ENCODE results near the gene TOMM20L. TPM values are rescaled to one million over a fixed set of nuclear protein-coding genes. Genes with fewer than 3 reads are reported as not detected.
A peak's percentile ranks its signal among the peaks of the same experiment; 100 is the strongest.

TOMM20L gene
- total RNA-seq (not detected), polyA plus RNA-seq (ENCODE audit: insufficient read depth, low read depth, low replicate concordance) (not detected)
- long read RNA-seq, donor 1, result 0 reads
- long read RNA-seq, donor 2, result 0 reads
- long read RNA-seq, donor 3, result 0 reads
- long read RNA-seq, donor 4, result 0 reads
- long read RNA-seq, donor 5, result 0 reads
- long read RNA-seq, donor 6, result 0 reads
- long read RNA-seq, donor 7, partial matches to known transcripts, result 1 of 3 reads
- long read RNA-seq, donor 7, other reads (novel, unspliced or antisense), result 2 of 3 reads
- long read RNA-seq, donor 8, result 0 reads
- long read RNA-seq, donor 9, result 0 reads
- long read RNA-seq, donor 10, result 0 reads

DNA sequence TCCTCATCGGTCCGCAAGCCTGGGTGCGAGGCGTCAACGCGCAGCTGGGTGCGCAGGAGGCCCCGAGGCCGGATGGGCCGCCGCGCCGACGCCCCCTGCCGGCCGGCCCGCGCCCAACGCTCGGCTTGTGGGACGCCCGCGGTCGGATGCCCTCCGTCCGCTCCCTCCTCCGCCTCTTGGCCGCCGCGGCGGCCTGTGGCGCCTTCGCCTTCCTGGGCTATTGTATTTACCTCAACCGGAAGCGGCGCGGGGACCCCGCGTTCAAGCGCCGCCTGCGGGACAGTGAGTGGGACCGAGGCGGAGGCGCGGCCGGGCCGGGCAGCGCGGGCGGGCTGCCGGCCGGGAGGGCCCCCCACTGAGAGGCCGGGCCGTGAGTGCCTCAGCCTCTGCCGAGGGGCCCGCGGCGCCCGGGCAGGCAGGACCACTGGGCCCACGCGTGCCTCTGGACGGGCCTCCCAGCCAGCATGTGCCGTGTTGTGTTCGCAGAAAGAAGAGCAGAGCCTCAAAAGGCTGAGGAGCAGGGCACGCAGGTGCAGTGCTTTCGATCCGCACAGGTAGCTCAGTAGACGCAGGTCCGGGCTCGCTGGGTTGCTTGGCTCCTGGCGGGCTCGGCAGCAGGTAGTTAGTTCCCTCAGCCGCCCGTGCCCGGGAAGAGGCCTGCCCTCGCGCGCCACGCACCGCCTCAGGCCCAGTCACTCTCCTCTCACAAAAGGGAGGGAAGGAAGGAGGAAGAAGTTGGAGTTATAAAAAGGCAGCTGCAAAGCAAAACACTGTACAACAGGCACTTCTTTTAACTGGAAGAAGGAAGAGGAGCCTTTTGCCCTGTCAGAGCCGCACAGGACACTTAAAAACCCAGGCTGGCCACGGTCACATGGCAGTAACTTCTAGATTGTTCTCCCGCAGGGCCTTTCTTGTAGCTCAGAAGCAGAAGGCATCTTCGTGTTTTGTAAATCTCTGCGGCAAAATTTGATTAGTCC, at the start of gene TOMM20L:
Gene TOMM20L, plus strand, starts transcription at position 119 of the 977 bp plus-strand sequence. Its CDS starts 28 bp downstream, at position 147.
- intact Hi-C loops (cut with DNase I), result no loop called here
- no peaks in the 10 kb centered on the region for H3K9me3 ChIP-seq (ENCODE audit: control insufficient read depth in 2 of 3, insufficient read depth in 1 of 3, low read length in 3 of 3)
- peaks cover 0 to 4% (median 0%) of the 10 kb centered on the region in 3 donors for H3K4me1 ChIP-seq (ENCODE audit: control insufficient read depth in 2 of 3, insufficient read depth in 2 of 3, low read depth in 1 of 3, low read length in 3 of 3)
- H3K36me3 ChIP-seq (ENCODE audit: control insufficient read depth in 2 of 3, insufficient read depth in 3 of 3, low read length in 3 of 3), result no peaks in the 10 kb centered on the region
- H3K4me3 ChIP-seq (ENCODE audit: low read length in 3 of 3), result peak within 1 kb of the TSS; percentile 59 to 72 (median 63)
- TF ChIP-seq, protein P1, sequence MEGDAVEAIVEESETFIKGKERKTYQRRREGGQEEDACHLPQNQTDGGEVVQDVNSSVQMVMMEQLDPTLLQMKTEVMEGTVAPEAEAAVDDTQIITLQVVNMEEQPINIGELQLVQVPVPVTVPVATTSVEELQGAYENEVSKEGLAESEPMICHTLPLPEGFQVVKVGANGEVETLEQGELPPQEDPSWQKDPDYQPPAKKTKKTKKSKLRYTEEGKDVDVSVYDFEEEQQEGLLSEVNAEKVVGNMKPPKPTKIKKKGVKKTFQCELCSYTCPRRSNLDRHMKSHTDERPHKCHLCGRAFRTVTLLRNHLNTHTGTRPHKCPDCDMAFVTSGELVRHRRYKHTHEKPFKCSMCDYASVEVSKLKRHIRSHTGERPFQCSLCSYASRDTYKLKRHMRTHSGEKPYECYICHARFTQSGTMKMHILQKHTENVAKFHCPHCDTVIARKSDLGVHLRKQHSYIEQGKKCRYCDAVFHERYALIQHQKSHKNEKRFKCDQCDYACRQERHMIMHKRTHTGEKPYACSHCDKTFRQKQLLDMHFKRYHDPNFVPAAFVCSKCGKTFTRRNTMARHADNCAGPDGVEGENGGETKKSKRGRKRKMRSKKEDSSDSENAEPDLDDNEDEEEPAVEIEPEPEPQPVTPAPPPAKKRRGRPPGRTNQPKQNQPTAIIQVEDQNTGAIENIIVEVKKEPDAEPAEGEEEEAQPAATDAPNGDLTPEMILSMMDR (IDR thresholded peaks at IDR 0.05; ENCODE audit: borderline replicate concordance, extremely low read depth, insufficient read depth), result peak; percentile 69
- DNase-seq (peak; percentile 78 to 90 (median 85)), FAIRE-seq (no peak)
- peak within 1 kb of the TSS; percentile 83 to 90 for H3K27ac ChIP-seq (ENCODE audit: low read depth in 2 of 2, low read length in 2 of 2)
- H3K27me3 ChIP-seq (ENCODE audit: control insufficient read depth, insufficient read depth, low read length), result no peaks in the 10 kb centered on the region
- H3K9ac ChIP-seq (ENCODE audit: low read length in 3 of 3), result peak within 1 kb of the TSS; percentile 21 to 45 (median 39)

GRCh38 chr14:58353516-58354299, 42.0 kb upstream of the TOMM20L start:
- DNase-seq, result no peak
- Histone ChIP-seq H3K9ac (ENCODE audit: low read length in 3 of 3) (peak overlapping the region in 2 of 3 donors; percentile 22 to 46), H3K27me3 (ENCODE audit: control insufficient read depth, insufficient read depth, low read length) (no peaks in the 10 kb centered on the region), H3K4me3 (ENCODE audit: low read length in 3 of 3) (peak overlapping the region in 2 of 3 donors; percentile 16 to 37), H3K4me1 (ENCODE audit: control insufficient read depth in 2 of 3, insufficient read depth in 2 of 3, low read depth in 1 of 3, low read length in 3 of 3) (no peaks in the 10 kb centered on the region), H3K36me3 (ENCODE audit: control insufficient read depth in 2 of 3, insufficient read depth in 3 of 3, low read length in 3 of 3) (peaks cover 9 to 24% (median 19%) of the 10 kb centered on the region in 3 donors), H3K9me3 (ENCODE audit: control insufficient read depth in 2 of 3, insufficient read depth in 1 of 3, low read length in 3 of 3) (no peaks in the 10 kb centered on the region), H3K27ac (ENCODE audit: low read depth in 2 of 2, low read length in 2 of 2) (peak overlapping the region in 1 of 2 donors; percentile 30)
- peak; percentile 17 for FAIRE-seq
- intact Hi-C loops (cut with DNase I), result no loop called here
- TF ChIP-seq, protein P1 (IDR thresholded peaks at IDR 0.05; ENCODE audit: borderline replicate concordance, extremely low read depth, insufficient read depth), result no peak

DNA sequence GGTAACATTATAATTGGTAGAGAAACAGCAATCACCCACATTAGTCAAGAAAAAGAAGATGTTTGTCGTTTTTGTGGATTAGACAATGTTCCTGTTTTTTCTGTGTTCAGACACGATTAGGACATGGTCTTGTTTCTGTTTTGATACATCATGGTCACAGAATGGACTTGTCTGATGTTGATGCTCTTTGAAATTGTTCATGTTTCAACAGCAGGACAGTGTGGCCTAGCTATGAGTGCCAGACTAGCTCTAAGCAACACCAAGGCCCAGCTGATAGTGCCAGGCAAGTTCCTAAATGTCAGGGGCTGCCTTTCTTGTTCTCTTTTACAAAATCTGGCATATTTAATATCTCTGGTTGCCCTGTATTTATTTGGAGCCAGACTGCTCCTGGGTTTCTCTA, 40.9 kb upstream of the TOMM20L start:
- intact Hi-C loops (cut with DNase I), result no loop called here
- Histone ChIP-seq H3K9me3 (ENCODE audit: control insufficient read depth in 2 of 3, insufficient read depth in 1 of 3, low read length in 3 of 3) (no peaks in the 10 kb centered on the region), H3K4me3 (ENCODE audit: low read length in 3 of 3) (no peak overlapping the region), H3K27ac (ENCODE audit: low read depth in 2 of 2, low read length in 2 of 2) (no peak overlapping the region), H3K27me3 (ENCODE audit: control insufficient read depth, insufficient read depth, low read length) (no peaks in the 10 kb centered on the region), H3K9ac (ENCODE audit: low read length in 3 of 3) (no peak overlapping the region), H3K4me1 (ENCODE audit: control insufficient read depth in 2 of 3, insufficient read depth in 2 of 3, low read depth in 1 of 3, low read length in 3 of 3) (no peaks in the 10 kb centered on the region), H3K36me3 (ENCODE audit: control insufficient read depth in 2 of 3, insufficient read depth in 3 of 3, low read length in 3 of 3) (peaks cover 11 to 23% (median 18%) of the 10 kb centered on the region in 3 donors)
- FAIRE-seq, result no peak
- TF ChIP-seq, protein P1 (IDR thresholded peaks at IDR 0.05; ENCODE audit: borderline replicate concordance, extremely low read depth, insufficient read depth), result no peak
- DNase-seq, result no peak

Measured in kidney (tissue), 22 donors.